Stimulated activated CD8-positive, alpha-beta memory T cell treated with anti-CD3 and anti-CD28 coated beads, Interleukin-12 subunit alpha, Interleukin-12 subunit beta, amount 100 ng/mL, for 24 hours (primary cell): Measurements from ENCODE around the gene KRTAP9-3.
"Not testable (repeated sequence)": the region's sequence is repeated elsewhere in the genome, so short reads cannot be mapped to it uniquely, and the experiment has no call there.

Experiments
- DNase-seq: peaks from one replicate; pipeline ENCODE4 v3.0.0-alpha.2; 2020; ENCODE audit errors: extremely low read depth

Gene KRTAP9-3

DNA sequence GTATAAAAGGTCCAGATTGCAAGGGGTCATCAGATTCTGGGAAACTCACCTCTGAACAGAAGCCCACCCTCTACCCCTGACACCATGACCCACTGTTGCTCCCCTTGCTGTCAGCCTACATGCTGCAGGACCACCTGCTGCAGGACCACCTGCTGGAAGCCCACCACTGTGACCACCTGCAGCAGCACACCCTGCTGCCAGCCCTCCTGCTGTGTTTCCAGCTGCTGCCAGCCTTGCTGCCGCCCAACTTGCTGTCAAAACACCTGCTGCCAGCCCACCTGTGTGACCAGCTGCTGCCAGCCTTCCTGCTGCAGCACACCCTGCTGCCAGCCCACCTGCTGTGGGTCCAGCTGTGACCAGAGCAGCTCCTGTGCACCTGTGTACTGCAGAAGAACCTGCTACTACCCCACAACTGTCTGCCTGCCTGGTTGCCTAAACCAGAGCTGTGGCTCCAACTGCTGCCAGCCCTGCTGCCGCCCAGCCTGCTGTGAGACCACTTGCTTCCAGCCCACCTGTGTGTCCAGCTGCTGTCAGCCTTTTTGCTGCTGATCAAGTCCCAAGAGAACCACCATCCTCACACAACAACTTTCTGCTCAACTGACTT is 17.5 kb downstream of the KRTAP9-3 start, which contains the start of gene KRTAP9-4:
KRTAP9-4 (plus strand) TSS at position 51 of the 604 bp plus-strand sequence; CDS start at position 85, 34 bp downstream.
- DNase-seq: not testable (repeated sequence)

GRCh38 chr17:41251261-41251660 is 19.0 kb downstream of the KRTAP9-3 start:
- DNase-seq: no peak

DNA sequence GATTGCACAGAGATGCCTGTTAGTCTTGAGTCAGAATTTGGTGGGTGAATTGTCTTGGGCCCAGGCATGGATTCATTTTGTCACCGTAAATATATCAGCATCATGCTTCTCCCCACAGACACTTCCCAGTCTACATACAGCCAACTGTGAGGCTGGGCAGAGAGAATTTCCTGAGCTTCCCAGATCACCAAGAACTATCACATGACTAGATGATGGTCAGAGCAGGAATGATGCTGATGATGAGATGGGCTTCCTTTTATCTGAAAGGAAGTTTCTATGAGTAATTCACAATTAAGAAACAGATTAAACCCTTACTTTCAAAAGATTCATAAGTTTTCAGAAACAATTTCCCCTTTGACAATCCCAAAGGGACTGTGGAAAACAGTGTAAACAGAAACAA is 22.6 kb downstream of the KRTAP9-3 start:
- DNase-seq: no peak

DNA sequence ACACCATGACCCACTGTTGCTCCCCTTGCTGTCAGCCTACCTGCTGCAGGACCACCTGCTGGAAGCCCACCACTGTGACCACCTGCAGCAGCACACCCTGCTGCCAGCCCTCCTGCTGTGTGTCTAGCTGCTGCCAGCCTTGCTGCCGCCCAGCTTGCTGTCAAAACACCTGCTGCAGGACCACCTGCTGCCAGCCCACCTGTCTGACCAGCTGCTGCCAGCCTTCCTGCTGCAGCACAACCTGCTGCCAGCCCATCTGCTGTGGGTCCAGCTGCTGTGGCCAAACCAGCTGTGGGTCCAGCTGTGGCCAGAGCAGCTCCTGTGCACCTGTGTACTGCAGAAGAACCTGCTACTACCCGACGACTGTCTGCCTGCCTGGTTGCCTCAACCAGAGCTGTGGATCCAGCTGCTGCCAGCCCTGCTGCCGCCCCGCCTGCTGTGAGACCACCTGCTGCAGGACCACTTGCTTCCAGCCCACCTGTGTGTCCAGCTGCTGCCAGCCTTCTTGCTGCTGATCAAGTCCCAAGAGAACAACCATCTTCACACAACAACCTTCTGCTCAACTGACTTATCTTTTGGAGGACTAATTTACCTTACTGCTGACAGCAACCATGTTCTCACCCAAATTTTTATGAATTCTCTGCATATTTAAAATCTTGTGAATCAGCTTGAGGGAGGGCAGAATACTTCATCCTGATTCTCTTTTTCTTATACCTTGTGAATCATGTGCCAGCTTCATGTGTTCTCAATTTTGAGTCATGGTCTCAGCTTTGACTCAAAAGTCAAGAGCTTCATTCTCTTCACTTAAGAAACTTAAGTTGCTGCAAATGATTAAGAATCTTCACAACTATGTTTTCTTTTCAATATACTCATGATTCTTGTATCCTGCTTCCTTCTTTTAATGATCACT is 23.4 kb downstream of the KRTAP9-3 start, which contains the start of gene KRTAP9-9:
KRTAP9-9 (plus strand) TSS at position 4 of the 910 bp plus-strand sequence.
- not testable (repeated sequence) for DNase-seq

DNA sequence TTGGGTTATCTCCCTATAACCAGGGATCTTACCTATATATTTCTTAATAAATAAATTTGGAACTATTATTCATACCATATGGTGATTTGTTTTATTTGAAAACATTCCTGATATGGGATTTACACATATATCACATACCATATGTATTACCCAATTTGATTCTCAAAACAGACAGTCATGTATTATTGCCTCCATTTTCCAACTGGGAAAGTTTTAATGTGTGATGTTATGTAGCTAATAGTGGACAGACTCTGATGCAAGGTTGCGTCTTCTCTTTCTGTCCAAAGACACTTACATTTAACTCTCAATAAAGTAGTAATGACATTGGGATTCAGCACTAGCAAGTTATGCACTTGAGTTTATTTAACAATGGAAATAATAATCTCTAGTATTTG is 24.0 kb downstream of the KRTAP9-3 start:
- DNase-seq: no peak

DNA sequence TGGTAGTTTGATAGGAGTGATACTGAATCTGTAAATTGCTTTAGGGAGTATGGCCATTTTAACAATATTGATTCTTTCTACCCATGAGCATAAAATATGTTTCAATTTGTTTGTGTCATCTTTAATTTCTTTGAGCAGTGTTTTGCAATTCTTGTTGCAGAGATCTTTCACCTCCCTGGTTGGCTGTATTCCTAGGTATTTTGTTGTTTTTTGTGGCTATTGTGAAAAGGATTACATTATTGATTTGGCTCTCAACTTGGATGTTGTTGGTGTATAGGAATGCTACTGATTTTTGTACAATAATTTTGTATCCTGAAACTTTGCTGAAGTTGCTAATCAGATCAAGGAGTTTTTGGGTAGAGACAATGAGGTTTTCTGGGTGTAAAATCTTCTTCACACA is 26.2 kb downstream of the KRTAP9-3 start:
- no peak for DNase-seq

DNA sequence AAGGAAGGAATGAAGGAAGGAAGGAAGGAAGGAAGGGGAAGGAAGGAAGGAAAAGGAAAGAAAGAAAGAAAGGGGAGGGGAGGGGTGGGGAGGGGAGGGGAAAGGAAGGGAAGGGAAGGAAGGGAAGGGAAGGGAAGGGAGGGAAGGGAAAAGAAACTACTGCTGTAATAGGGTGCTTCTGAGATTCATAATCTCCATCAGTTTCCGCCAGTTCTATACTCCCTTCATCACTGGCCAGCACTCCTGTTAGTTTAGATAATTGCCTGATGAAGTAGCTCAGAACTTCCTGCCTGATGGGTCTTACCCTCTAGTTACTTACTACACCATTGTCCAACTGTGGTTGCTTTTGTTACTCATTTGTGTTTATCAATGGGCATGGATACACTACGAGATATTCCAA is 31.0 kb downstream of the KRTAP9-3 start:
- no peak for DNase-seq

- no peak for DNase-seq
These were observed 32.4 kb downstream of the KRTAP9-3 start for GRCh38 chr17:41264599-41264998.

DNA sequence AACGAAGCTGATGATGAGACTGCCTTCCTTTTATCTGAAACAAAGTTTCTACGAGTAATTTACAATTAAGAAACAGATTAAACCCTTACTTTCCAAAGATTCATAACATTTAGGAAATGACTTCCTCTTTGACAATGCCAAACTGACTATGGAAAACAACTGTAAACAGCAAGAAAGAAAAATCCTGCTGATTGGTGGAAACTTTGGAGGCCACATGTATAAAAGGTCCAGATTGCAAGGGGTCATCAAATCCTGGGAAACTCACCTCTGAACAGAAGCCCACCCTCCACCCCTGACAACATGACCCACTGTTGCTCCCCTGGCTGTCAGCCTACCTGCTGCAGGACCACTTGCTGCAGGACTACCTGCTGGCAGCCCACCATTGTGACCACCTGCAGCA is 32.8 kb downstream of the KRTAP9-3 start, which contains the start of gene KRTAP9-6:
KRTAP9-6 (plus strand) TSS at position 301 of the 400 bp plus-strand sequence; CDS start at position 301, 0 bp downstream.
- DNase-seq: no peak

- no peak for DNase-seq
These were observed 35.5 kb downstream of the KRTAP9-3 start for GRCh38 chr17:41267711-41268110.

DNA sequence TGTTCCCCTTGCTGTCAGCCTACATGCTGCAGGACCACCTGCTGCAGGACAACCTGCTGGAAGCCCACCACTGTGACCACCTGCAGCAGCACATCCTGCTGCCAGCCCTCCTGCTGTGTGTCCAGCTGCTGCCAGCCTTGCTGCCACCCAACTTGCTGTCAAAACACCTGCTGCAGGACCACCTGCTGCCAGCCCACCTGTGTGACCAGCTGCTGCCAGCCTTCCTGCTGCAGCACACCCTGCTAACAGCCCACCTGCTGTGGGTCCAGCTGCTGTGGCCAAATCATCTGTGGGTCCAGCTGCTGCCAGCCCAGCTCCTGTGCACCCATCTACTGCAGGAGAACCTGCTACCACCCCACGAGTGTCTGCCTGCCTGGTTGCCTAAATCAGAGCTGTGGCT is 39.1 kb downstream of the KRTAP9-3 start:
- not testable (repeated sequence) for DNase-seq

DNA sequence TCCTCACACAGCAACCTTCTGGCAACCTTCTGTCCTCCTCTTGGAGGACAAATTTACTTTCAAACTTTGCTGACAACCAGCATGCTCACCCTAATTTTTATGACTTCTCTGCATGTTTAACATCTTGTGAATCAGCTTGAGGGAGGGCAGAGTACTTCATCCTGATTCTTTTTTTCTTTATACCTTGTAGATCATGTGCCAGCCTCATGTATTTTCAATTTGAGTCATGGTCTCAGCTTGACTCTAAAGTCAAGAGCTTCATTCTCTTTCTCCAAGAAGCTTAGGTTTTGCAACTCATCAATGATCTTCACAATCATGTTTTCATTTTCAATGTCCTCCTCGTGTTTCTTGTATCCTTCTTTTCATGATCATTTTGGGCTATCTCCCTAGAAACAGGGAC is 39.6 kb downstream of the KRTAP9-3 start:
- no peak for DNase-seq

DNA sequence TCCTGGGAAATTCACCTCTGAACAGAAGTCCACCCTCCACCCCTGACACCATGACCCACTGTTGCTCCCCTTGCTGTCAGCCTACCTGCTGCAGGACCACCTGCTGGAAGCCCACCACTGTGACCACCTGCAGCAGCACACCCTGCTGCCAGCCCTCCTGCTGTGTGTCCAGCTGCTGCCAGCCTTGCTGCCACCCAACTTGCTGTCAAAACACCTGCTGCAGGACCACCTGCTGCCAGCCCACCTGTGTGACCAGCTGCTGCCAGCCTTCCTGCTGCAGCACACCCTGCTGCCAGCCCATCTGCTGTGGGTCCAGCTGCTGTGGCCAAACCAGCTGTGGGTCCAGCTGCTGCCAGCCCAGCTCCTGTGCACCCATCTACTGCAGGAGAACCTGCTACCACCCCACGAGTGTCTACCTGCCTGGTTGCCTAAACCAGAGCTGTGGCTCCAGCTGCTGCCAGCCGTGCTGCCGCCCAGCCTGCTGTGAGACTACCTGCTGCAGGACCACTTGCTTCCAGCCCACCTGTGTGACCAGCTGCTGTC is 43.5 kb downstream of the KRTAP9-3 start, which contains the start of gene KRTAP9-7:
KRTAP9-7 (plus strand) TSS at position 51 of the 543 bp plus-strand sequence; CDS start at position 51, 0 bp downstream.
- not testable (repeated sequence) for DNase-seq

GRCh38 chr17:41278176-41278955 is 46.1 kb downstream of the KRTAP9-3 start:
- no peak for DNase-seq
